Panc1 (cell line): ENCODE data around the gene LIPE. TPM values are rescaled to one million over a fixed set of nuclear protein-coding genes. Genes with fewer than 3 reads are reported as not detected.

Experiments
- ATAC-seq: fragments of 200-7000 bp; cut with Tn5 transposase; 2 replicates; pipeline ENCODE4 v1.9.1; 2020; ENCODE audit warnings: mild to moderate bottlenecking, moderate library complexity
- BruUV-seq: library from RNA; stranded (reverse); fragments of 400-500 nt; replicated peaks from 2 replicates; lab custom pipeline; 2021; lab: Mats Ljungman, UMichigan
- CTCF ChIA-PET: fragments of 300-600 bp; sonication (Branson Sonifier 250); formaldehyde crosslinking; loops from one replicate; lab custom pipeline; 2022; ENCODE audit warnings: antibody characterized with exemption; lab: Charles Lee
- POLR2A ChIA-PET: fragments of 300-600 bp; sonication (Branson Sonifier 250); formaldehyde crosslinking; loops from one replicate; lab custom pipeline; 2022; ENCODE audit warnings: antibody characterized with exemption; lab: Charles Lee
- DNase-seq: peaks from one replicate; pipeline ENCODE4 v3.0.0-alpha.2; 2010; ENCODE audit warnings: low read depth, low spot score
- H3K27ac ChIP-seq: 2 replicates; pipeline ENCODE4 v1.5.1; 2011; ENCODE audit warnings: mild to moderate bottlenecking, low read length, inconsistent platforms
- H3K27me3 ChIP-seq: fragments of 200-500 bp; sonication (Bioruptor generic); 2 replicates; pipeline ENCODE4 v1.6.0; 2014; ENCODE audit warnings: low read length, inconsistent platforms; ENCODE audit not compliant: control insufficient read depth, insufficient read depth
- H3K36me3 ChIP-seq: fragments of 200-500 bp; sonication (Bioruptor generic); 2 replicates; pipeline ENCODE4 v1.5.1; 2014; ENCODE audit warnings: inconsistent platforms, mild to moderate bottlenecking, low read length, moderate library complexity; ENCODE audit not compliant: control insufficient read depth, insufficient read depth
- H3K4me1 ChIP-seq: 2 replicates; pipeline ENCODE4 v1.5.1; 2011; ENCODE audit warnings: inconsistent platforms, mild to moderate bottlenecking, low read length, moderate library complexity; ENCODE audit not compliant: control insufficient read depth, insufficient read depth
- H3K4me3 ChIP-seq, 2 experiments: 2 replicates each; pipeline ENCODE4 v1.5.1; 2011 to 2012; ENCODE audit warnings: low read depth in 2 of 2, low read length in 2 of 2, mild to moderate bottlenecking in 2 of 2, inconsistent platforms in 1 of 2, moderate library complexity in 1 of 2
- H3K9me3 ChIP-seq: fragments of 200-500 bp; sonication (Bioruptor generic); 2 replicates; pipeline ENCODE4 v1.5.1; 2014; ENCODE audit warnings: low read depth, mild to moderate bottlenecking, inconsistent platforms, low read length, moderate library complexity; ENCODE audit not compliant: control insufficient read depth, insufficient read depth
- CTCF ChIP-seq: fragments of 450-650 bp; IDR thresholded peaks from 2 replicates; pipeline ENCODE4 v1.5.1; 2017; ENCODE audit warnings: mild to moderate bottlenecking
- POLR2AphosphoS5 ChIP-seq: IDR thresholded peaks from 2 replicates; pipeline ENCODE4 v1.6.1; 2012; ENCODE audit warnings: mild to moderate bottlenecking, low read depth, low read length, moderate library complexity
- REST ChIP-seq, 2 experiments: IDR thresholded peaks; 2 replicates each; pipeline ENCODE4 v1.6.1; 2011 to 2012; ENCODE audit warnings: low read depth in 2 of 2, control low read depth in 1 of 2, low read length in 1 of 2, mild to moderate bottlenecking in 1 of 2, moderate library complexity in 1 of 2; ENCODE audit not compliant: insufficient read depth in 1 of 2
- SIN3A ChIP-seq: IDR thresholded peaks from 2 replicates; pipeline ENCODE4 v1.6.1; 2012; ENCODE audit warnings: low read depth, mild to moderate bottlenecking, low read length, moderate library complexity, borderline replicate concordance; ENCODE audit not compliant: insufficient read depth
- TCF7L2 ChIP-seq: IDR thresholded peaks from 2 replicates; pipeline ENCODE4 v1.6.1; 2011; ENCODE audit warnings: mild to moderate bottlenecking, low read depth, low read length, inconsistent platforms
- in situ Hi-C: cut with HindIII; loops from 2 replicates; pipeline ENCODE4 v1.10.0; 2016; ENCODE audit warnings: low sequenced_read_pairs, low pct_unique_long_range_greater_than_20kb
- intact Hi-C: fragments of 100-400 bp; cut with micrococcal nuclease; formaldehyde crosslinking; loops from one replicate; pipeline ENCODE4 v1.10.0; 2022; ENCODE audit not compliant: unreplicated experiment
- total RNA-seq: library from RNA; stranded (reverse); gene quantifications from one replicate; pipeline ENCODE4 v1.2.1, GENCODE V29; 2021; ENCODE audit not compliant: unreplicated experiment

LIPE gene
- total RNA-seq, 1 experiment from 2014 or later: 3.4 TPM

GRCh38 chr19:42397263-42398166 is 29.7 kb downstream of the LIPE start:
- TF ChIP-seq TCF7L2 (no peak), POLR2AphosphoS5 (no peak)
- Histone ChIP-seq H3K4me3 (peak overlapping the region; percentile 62 to 80), H3K36me3 (no peaks in the 10 kb centered on the region), H3K4me1 (peaks cover 9% of the 10 kb centered on the region), H3K27me3 (no peaks in the 10 kb centered on the region), H3K27ac (peak overlapping the region; percentile 86), H3K9me3 (no peaks in the 10 kb centered on the region)
- BruUV-seq: TSS peak; percentile 82
- ChIA-PET POLR2A (interaction anchor here (0.5 kb wide), 1 partner anchor 80 kb away, joined by 8 read pairs; no protein-coding TSS in a partner anchor), CTCF (no interaction called here)
- in situ Hi-C loops: no loop called here
- no peak for DNase-seq
- ATAC-seq: no peak; the same call in 1 of the 2 replicates
- intact Hi-C loops: no loop called here

- TF ChIP-seq POLR2AphosphoS5 (peak; percentile 36; the same call in 1 of the 2 replicates), TCF7L2 (peak; percentile 77), SIN3A (no peak)
- in situ Hi-C loops: no loop called here
- TSS peak; percentile 98 for BruUV-seq
- H3K27ac ChIP-seq: peak overlapping the region; percentile 86
- peak; percentile 92 for DNase-seq
- H3K9me3 ChIP-seq: no peaks in the 10 kb centered on the region
- H3K27me3 ChIP-seq: no peaks in the 10 kb centered on the region
- H3K4me3 ChIP-seq: peak overlapping the region; percentile 62 to 80
- H3K4me1 ChIP-seq: peaks cover 9% of the 10 kb centered on the region
- no peaks in the 10 kb centered on the region for H3K36me3 ChIP-seq
- intact Hi-C loops: no loop called here
- POLR2A ChIA-PET: interaction anchor here (0.5 kb wide), 1 partner anchor 79 kb away, joined by 8 read pairs; no protein-coding TSS in a partner anchor
- CTCF ChIA-PET: interaction anchor here (0.6 kb wide), 1 partner anchor 9 kb away, joined by 9 read pairs; no protein-coding TSS in a partner anchor
- ATAC-seq: peak; percentile 97
Measured at GRCh38 chr19:42396381-42397262, 30.6 kb downstream of the LIPE start.

GRCh38 chr19:42394751-42395150 is 32.4 kb downstream of the LIPE start:
- Histone ChIP-seq H3K36me3 (no peaks in the 10 kb centered on the region), H3K27ac (no peak overlapping the region), H3K27me3 (no peaks in the 10 kb centered on the region), H3K4me1 (peaks cover 6% of the 10 kb centered on the region), H3K9me3 (no peaks in the 10 kb centered on the region), H3K4me3 (no peak overlapping the region)
- intact Hi-C loops: no loop called here
- DNase-seq: no peak
- in situ Hi-C loops: no loop called here
- ATAC-seq: no peak
- CTCF ChIA-PET: no interaction called here
- BruUV-seq: no TSS peak
- TF ChIP-seq TCF7L2: no peak
- no peak for TF ChIP-seq SIN3A
- TF ChIP-seq REST (IDR thresholded peaks at IDR 0.05; ENCODE audit: insufficient read depth in 1 of 2, low read depth in 2 of 2, low read length in 1 of 2): no peak
- no peak for TF ChIP-seq POLR2AphosphoS5
- TF ChIP-seq CTCF: no peak
- POLR2A ChIA-PET: no interaction called here
